ENCODE results near the gene SKI.

DNA sequence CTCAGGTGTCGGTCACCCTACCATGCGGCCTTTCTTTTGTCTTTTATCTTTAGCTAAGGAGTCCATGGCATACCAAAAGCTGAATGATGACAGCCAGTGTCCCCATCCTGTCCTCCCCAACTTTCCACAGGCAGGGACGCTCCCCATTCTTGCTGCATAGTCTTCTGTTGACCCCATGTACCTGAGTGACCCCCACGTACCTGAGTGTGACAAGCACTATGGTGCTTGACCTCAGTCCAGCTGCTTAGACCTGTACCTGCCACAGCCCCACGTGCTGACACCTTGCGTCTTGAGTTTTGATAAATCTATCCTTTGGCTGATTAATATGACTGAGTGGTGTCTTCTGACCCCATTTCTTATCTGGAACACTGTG is 26.9 kb downstream of the SKI start:
- TF ChIP-seq, protein P1, sequence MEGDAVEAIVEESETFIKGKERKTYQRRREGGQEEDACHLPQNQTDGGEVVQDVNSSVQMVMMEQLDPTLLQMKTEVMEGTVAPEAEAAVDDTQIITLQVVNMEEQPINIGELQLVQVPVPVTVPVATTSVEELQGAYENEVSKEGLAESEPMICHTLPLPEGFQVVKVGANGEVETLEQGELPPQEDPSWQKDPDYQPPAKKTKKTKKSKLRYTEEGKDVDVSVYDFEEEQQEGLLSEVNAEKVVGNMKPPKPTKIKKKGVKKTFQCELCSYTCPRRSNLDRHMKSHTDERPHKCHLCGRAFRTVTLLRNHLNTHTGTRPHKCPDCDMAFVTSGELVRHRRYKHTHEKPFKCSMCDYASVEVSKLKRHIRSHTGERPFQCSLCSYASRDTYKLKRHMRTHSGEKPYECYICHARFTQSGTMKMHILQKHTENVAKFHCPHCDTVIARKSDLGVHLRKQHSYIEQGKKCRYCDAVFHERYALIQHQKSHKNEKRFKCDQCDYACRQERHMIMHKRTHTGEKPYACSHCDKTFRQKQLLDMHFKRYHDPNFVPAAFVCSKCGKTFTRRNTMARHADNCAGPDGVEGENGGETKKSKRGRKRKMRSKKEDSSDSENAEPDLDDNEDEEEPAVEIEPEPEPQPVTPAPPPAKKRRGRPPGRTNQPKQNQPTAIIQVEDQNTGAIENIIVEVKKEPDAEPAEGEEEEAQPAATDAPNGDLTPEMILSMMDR (IDR thresholded peaks at IDR 0.05): no peak
- peak in 1 of 2 donors; percentile 25 for TF ChIP-seq POLR2AphosphoS5 (IDR thresholded peaks at IDR 0.05; ENCODE audit: insufficient read depth in 1 of 2, low read depth in 1 of 2)
